HG03139 (cell line): ENCODE measurements around the gene RGS7.

Experiments used
- ATAC-seq: cut with Tn5 transposase; IDR thresholded peaks from one replicate; pipeline ENCODE4 v1.9.1; 2021; ENCODE audit not compliant: unreplicated experiment

Gene RGS7

DNA sequence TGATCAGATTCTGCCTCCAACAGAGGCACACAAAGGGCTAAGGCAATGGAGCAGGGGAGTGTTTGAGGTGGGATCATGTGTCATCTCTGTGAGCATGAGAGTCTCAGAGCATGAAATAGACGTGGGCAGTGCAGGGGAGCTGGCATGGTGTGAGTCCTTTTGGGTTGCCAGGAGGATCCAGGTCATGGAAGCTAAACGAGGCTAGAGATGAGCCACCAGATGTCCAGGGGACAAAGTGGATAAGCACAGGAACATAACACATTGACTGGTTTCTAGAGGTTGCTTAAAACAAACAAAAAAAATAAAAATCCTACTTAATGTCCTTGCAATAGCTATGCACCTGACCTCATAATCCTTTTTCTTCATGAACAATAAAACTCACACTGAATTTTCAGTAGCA lies 490.3 kb downstream of the RGS7 start:
- no peak for ATAC-seq

DNA sequence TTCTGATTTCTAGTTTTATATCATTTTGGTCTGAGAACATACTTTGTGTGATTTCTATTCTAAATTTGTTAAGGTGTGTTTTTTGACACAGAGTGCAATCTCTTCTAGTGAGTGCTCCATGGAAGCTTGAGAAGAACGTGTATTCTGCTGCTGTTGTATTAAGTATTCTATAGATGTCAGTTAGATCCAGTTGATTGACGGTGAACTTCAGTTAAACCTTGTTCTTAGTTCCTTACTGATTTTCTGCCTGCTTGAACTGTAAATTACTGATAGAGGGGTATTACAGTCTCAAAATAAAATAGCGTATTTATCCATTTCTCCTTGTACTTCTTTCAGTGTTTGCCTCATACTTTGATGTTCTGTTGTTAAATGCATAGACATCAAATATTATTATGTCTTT lies 497.0 kb downstream of the RGS7 start:
- ATAC-seq, result no peak

DNA sequence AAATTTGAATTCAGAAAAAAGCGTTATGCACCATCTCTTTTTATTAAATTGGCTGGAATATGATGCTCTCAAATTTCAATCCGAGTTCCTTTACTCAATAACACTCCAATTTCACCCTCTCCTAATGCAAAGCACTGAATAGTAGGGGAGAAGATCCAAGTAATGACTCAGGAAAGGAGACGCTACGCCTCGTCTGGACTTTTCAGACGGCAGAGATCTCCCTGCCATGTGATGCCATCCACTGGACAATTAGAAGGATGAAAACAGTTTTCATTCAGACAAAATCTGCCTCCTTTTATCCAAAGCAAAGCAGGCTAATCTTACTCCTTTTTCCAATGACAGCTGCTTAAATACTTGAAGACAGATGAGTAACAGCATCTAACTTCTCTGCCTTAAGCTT lies 502.6 kb downstream of the RGS7 start:
- no peak for ATAC-seq

DNA sequence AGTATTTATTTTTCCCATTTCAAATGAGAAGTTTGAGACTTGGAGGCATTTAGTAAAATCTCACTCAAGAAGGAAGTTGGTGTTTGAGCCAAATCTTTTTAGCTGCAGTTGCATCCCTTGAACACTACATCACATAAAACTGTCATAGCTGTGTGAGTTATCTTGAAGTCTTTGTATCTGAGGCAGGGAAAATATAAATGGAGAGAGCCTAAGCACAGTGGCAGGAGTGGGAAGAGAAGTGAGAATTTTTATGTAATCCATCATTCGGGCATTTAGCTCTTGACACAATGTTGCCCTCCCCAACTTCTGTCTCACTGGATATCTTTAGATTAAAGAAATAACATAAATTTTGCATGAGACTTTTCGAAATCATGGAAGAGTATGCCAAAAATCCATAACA lies 509.7 kb downstream of the RGS7 start:
- ATAC-seq, result no peak

DNA sequence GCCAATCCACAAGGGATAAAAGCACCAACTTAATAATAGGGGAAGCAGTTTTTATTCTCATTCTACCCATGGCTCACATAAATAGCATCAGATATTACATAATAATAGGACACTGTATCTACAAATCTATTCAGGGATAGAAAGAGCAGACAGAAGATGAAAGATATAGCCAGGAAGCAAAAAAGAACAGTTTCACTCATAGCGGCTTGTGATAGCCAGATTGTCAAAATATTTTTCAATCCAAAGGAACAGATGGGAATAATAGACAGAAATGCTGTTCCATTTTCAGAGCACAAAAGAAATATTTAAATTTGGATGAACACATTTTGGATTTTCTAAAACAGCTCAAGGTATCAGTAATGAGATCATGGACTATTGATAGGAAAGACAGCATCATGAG lies 512.5 kb downstream of the RGS7 start:
- no peak for ATAC-seq

DNA sequence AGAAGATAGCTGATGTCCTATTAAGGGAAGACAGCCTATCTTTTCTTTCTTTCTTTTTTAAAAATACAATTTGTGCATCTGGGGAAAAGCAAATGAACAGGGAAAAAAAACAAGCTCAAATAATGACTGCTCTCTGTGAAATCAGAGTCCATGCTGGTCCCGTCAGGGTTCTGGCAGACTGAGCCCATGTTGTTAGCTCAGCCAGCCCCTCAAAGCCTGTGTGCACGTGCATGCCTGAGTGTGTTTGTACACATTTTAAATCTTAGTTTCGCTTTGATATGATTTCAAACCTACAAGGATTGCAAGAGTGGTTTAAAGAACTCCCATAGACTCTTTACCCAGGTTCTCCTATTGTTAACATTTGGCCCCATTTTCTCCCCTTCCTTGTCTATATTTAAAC lies 513.2 kb downstream of the RGS7 start:
- ATAC-seq, result no peak

DNA sequence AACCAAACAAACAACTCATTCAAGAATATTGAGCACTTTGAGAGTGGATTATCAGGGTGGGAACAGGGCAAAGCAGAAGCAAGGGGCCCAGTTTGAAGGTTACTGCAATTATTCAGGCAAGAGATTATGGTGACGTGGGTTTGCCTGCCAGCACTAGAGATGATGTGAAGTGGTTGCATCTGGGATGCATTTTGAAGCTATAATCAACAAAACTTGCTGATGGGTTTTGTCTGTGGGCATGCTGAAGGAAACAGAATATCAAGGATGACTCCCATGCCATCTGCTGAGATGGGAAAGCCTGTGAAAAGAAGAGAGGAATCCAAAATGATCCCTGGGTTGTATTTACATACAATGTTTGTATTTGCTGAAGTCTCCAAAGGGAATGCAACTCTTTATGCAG lies 520.7 kb downstream of the RGS7 start:
- ATAC-seq, result no peak

DNA sequence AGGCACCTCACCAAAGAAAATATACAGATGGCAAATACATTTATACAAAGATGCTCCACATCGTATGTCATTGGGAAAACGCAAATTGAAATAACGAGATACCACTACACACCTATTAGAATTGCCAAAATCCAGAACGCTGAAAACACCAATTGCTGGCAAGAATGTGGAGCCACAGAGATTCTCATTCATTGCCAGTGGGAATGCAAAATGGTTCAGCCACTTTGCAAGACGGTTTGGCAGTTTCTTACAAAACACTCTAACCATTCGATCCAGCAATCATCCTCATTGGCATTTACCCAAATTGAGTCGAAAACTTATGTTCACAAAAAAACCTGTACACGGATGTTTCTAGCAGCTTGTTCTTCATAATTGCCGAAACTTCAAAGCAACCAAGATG lies 521.7 kb downstream of the RGS7 start:
- no peak for ATAC-seq

DNA sequence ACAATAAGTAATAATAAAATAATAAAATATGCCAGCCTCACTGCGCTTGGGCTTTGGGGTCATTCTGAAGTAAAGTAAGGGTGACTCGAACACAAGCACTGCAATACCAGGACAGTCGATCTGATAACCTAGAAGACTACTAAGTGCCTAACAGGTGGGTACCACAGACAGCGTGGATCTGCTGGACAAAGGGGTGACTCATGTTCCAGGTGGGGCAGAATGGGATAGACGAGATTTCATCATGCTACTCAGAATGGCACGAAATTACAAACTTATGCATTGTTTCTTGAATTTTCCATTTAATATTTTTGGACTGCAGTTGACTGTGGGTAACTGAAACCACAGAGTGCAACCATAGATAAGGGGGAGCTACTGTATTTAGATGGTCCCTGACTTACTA lies 523.9 kb downstream of the RGS7 start:
- no peak for ATAC-seq

DNA sequence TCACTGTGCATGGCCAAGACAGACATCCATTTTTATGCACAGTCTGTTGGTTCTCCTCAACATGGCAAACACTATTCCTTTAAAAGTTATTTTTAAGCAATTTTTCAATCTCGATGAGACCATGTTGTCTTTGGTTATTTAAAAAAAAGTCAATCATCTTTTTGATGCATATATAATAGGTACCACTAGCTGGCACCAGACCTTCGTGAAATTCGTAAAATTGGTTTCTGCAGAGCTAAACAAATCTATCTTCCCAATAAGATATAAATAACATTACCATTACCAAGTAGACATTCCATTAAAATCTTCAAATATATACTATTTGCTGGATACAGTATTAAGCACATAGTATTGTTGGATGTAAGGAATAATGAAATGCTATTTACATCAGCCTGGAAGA lies 525.1 kb downstream of the RGS7 start:
- ATAC-seq, result no peak

DNA sequence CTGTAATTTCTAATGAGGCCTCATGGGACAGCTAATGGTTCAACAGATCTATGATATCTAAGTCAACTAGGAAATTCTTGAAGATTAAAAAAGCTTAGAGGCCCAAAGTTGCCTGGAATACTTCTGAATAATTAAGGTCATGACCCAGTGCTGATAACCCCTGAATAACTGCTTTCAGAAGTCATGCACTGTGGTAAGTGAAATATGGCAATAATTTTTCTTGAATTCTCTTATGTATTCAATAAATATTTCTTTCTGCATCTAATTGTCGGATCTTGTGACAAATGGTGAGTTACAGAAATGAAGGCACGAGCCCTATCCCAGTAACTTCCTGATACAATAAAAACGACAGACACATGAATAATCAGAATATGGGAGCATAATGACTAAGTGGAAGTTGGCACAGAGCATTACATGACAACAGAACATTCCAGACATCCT lies 525.8 kb downstream of the RGS7 start:
- ATAC-seq, result no peak

DNA sequence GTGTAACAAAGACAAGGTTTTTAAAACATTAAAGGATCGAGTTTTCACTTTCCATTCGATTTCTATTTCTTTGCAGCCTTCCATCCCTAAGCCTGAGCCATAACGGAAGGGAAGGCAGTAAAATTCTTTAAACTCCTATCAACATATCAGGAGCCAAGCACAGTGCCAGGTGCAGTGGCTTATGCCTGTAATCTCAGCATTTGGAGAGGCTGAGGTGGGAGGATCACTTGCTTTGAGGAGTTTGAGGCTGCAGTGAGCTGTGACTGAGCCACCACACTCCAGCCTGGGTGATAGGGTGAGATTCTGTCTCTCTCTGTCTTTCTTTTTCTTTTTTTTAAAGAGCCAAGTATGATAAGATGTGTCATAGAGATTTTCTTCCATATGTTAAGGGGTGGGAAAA lies 527.5 kb downstream of the RGS7 start:
- ATAC-seq, result no peak

DNA sequence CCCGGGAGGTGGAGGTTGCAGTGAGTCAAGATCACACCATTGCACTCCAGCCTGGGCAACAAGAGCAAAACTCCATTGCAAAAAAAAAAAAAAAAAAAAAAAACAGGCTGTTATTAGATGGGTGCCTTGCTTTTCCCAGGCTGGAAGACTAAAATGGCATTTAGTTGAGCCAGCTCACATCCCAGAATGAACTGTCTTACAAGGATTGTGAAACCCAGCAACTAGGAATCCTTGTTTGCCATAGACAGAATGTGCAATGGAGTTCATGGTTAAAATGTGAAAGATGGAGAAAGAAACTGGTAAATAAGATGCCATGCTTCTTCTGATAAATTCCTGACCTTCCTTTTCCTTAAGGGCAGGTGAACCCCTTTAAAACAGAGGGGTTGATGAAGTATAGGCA lies 529.2 kb downstream of the RGS7 start:
- ATAC-seq, result no peak

DNA sequence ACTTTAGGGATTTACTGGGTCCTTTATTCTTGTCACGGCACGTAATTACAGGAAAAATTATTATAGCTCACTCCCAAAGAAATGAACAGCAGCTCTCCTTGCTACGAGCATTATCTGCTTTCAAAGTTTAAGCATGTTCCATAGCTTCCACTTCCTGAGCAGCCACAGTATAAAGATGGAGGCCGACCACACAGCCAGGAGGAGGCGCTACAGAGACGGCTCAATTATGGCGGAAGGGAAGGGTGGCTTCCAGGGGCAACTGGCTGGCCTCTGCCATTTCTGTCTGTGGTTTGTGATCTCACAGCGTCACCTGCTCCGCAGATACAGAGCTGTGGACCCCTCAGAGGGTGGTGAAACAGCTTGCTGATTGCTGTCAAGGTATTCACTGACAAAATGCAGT lies 532.8 kb downstream of the RGS7 start:
- no peak for ATAC-seq

DNA sequence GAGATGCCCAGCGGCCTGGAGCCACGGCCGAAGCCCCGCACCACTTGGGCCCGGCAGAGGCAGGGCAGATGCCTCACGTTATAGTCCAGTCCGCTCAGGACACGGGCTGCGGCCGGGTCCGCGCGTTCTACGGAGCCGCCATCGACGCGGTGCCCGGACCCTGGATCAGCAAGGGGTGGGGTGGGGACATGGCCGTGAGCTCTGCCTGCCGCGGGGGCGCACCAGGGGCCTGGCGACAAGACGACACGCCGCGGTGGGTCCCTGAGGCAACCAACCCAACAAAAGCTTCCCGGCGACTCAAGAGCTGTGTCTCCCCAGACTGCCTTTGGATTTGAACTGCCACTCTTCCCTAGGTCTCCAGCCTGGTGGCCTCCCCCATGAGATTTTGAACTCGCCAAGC lies 533.6 kb downstream of the RGS7 start:
- no peak for ATAC-seq

DNA sequence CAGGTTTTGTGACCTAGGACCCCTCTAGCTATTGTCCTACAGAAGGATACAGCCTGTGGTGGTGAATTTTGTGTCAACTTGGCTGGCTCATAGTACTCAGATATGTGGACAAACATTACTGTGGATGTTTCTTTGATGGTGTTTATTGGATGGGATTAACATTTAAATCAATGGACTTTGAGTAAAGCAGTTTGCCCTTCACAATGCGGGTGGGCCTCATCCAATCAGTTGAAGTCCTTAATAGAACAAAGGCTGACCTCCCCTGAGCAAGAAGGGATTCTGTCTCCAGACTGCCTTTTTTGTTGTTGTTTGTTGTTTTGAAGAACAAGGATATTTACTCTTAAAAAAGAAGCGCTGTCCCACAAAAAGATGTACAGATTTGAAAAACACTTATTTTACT lies 535.1 kb downstream of the RGS7 start:
- ATAC-seq, result no peak

DNA sequence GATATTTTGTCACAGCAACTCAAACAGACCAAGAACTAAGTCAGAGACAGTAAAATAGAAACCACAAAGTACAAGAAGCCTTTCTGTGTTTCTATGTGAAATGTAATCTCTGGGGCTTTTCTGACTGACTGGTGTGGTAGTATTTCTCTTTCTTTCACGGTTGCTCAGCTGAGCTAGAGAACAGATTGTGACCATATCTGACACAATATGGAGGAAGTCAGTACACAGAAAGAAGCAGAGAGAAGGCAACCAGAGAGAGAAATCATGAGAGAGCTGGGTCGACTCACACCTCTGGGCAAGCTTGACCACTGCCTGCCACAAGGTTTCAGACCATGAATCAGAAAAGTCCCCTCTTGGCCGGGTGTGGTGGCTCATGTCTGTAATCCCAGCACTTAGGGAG lies 536.2 kb downstream of the RGS7 start:
- no peak for ATAC-seq

DNA sequence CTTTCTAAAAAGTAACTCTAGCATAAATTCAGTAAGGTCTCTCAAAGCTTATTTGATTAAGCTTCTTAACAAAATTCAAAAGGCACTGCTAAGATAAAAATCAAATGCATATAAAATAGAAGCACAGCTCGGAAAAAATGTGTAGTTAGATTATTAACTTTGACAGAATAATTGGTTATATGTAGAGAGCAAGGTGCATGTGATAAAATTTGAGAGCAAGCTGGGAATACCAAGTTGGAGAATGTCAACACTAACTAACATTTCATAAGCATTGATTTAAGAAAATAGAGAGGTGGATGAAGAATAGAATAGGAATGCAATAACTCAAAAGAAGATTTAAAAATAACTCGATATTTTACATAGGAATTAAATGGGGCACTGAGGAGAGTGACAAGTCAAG lies 540.5 kb downstream of the RGS7 start:
- no peak for ATAC-seq

DNA sequence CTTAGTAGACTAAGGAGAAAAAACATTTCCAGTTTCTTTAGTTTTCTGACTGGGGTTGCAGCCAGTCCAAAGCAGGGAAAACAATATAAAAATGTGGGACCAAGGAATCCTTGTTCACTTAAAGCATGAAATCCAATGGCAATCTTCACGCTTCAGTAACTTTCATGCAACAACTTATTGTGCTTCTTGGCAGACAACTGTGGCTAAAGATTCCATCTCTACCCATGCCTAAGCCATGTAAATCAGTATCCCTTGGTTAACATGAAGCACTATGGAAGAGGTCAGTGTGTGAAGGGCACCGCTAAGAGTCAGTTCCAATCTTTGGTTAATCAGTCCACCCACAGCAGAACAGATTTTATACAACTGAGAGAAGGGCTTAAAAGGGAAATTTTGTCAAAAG lies 543.3 kb downstream of the RGS7 start:
- no peak for ATAC-seq

DNA sequence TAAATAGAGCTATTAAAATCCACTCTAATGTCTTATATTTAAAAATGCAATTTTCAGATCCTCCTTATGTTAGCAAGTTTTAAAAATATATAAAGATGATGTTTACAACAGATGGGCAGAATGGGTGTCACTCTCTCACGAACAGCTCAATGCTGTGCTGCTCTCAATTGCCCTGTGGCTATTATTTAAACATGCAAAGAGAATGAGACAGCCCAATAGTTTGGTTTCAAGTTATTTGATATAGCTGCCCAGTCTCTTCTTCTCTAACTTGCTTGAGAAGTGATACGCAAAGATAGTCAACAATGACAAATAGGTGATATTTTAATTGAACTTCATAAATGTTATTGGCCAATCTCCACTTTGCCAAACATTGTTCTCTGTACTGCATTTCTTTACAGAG lies 545.7 kb downstream of the RGS7 start:
- no peak for ATAC-seq

DNA sequence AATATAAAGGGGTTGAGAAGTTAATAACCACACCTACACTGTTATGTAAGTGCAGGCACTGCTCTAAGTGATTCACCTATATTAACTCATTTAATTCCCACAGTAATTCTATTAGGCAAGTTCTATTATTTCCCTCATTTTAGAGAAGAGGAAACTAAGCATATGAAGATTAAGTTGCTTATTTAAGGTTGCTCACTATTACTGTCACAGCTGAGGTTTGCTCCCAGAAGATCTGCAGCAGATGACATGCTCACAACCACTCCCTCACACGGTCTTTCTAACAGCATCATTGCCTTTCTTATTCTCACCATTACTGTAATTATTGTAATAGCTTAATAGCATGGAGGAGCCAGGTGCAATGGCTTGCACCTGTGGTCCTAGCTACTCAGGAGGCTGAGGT lies 548.6 kb downstream of the RGS7 start:
- ATAC-seq, result no peak

DNA sequence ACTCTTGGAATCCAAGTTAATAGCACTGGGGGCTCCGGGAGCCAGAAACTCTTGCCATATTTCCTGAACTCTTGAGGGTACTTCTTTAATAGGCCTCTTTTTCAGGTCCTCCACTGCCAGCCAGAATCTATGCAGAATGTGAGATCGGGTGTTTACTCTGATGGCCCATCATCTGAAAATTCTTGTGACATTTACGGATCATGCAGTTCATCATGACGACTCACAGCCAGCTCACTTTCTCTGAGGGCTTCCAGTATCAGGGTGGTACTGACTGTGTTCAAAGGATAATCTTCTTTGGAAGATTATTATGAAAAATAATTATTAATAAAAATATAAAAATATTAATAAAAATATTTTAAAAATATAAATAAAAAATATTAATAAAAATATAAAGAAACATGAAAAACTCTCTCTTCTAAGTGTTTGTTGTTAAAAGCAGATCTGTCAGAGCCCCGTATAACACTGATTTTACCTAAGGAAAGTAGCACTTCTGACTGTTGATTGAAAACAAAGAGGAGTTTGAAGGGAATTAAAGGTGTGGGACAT lies 550.7 kb downstream of the RGS7 start:
- ATAC-seq, result no peak

DNA sequence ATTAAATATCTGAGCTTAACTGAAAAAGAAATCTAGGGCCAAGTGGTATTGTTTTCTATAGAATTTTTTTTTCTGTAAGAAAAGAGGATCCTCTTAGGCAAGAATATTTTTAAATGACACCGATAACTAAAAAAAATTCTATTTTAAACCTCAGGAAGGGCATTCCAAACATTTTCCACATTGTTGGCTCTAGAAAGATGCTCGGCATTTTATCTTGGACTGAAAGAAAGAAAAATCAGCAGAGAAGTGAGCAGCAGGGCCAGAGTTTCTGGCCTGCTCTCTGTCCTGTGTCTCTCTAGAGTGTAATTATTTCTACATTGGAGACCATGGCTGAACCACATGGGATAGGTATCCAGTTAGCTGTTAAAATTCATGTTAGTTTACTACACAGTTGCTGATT lies 552.5 kb downstream of the RGS7 start:
- no peak for ATAC-seq

DNA sequence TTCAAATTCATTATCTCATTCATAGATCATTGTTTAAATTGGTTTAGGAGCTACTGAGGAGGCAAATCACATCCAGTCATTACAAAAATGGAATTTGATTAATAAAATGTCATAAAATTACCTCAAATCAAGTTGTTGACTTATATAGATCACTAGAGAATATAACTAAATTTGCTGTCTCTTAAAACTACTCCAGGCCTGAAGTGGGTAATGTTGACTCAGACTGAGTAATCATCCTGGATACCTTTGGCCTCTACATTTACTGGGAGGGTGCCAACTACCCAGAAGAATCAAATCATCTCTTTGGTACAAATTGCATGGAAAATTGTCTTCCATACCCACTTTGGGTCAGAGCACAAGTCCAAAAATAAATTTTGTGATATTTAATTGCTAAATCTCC lies 553.9 kb downstream of the RGS7 start:
- no peak for ATAC-seq
